NCI-H748 treated with DMSO at 0.1 percent for 48 hours (cell line): ENCODE measurements around the gene SCGB3A2.

Source experiments
- DNase-seq: peaks from one replicate; lab custom pipeline; 2025; lab: John Stamatoyannopoulos, UW

Gene SCGB3A2

GRCh38 chr5:147878066-147878759 lies at the start of gene SCGB3A2:
TSS of gene SCGB3A2 (plus strand) at chr5:147878711. CDS start at chr5:147878804, 93 bp downstream.
- DNase-seq, result no peak

GRCh38 chr5:147830035-147830434 lies 48.5 kb upstream of the SCGB3A2 start:
- no peak for DNase-seq

GRCh38 chr5:147831465-147831864 lies 47.0 kb upstream of the SCGB3A2 start, which contains the start of gene SPINK1:
TSS of gene SPINK1 (minus strand) at chr5:147831671. CDS start at chr5:147831577, 94 bp downstream.
- no peak for DNase-seq

GRCh38 chr5:147832541-147832940 lies 46.0 kb upstream of the SCGB3A2 start:
- DNase-seq, result no peak

GRCh38 chr5:147835386-147835798 lies 43.1 kb upstream of the SCGB3A2 start:
- peak; percentile 93 for DNase-seq

- no peak for DNase-seq
Measured at GRCh38 chr5:147836439-147836838, 42.1 kb upstream of the SCGB3A2 start.

GRCh38 chr5:147842869-147843268 lies 35.6 kb upstream of the SCGB3A2 start:
- no peak for DNase-seq

GRCh38 chr5:147844846-147845245 lies 33.7 kb upstream of the SCGB3A2 start:
- no peak for DNase-seq

GRCh38 chr5:147845618-147846017 lies 32.9 kb upstream of the SCGB3A2 start:
- no peak for DNase-seq

- DNase-seq, result no peak
Measured at GRCh38 chr5:147849226-147849625, 29.3 kb upstream of the SCGB3A2 start.

GRCh38 chr5:147851578-147851977 lies 26.9 kb upstream of the SCGB3A2 start:
- no peak for DNase-seq

- no peak for DNase-seq
Measured at GRCh38 chr5:147852365-147852764, 26.1 kb upstream of the SCGB3A2 start.

GRCh38 chr5:147853372-147853987 lies 25.0 kb upstream of the SCGB3A2 start:
- no peak for DNase-seq

- no peak for DNase-seq
Measured at GRCh38 chr5:147854331-147854730, 24.2 kb upstream of the SCGB3A2 start.

GRCh38 chr5:147854894-147855773 lies 23.4 kb upstream of the SCGB3A2 start:
- no peak for DNase-seq

GRCh38 chr5:147855774-147856069 lies 22.8 kb upstream of the SCGB3A2 start:
- no peak for DNase-seq

- DNase-seq, result no peak
Measured at GRCh38 chr5:147856801-147857200, 21.7 kb upstream of the SCGB3A2 start.

- DNase-seq, result peak; percentile 20
Measured at GRCh38 chr5:147857302-147858129, 21.0 kb upstream of the SCGB3A2 start.

GRCh38 chr5:147858565-147858964 lies 19.9 kb upstream of the SCGB3A2 start:
- no peak for DNase-seq

GRCh38 chr5:147859962-147860640 lies 18.4 kb upstream of the SCGB3A2 start:
- peak; percentile 94 for DNase-seq

- DNase-seq, result peak; percentile 94
Measured at GRCh38 chr5:147860641-147861025, 17.9 kb upstream of the SCGB3A2 start.
